Measurements from ENCODE around the gene ZNF248.

DNA sequence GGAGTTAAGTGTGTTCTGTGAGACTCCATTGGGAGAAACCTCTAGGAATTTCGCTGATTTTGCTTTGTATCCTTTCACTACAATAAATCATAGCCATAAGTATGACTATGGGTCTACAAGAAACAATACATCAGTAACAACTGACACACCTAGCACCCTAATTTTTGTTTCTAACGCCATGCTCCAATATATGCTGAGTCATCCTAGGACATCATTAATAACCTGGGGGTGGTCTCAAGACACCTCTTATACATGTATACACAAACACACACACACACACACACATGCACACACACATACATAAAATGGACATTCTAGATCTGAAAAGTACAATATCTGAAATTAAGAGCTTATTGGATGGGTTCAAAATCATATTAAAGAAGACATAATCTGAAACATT, 18.2 kb downstream of the ZNF248 start:
- TF ChIP-seq, protein P1, sequence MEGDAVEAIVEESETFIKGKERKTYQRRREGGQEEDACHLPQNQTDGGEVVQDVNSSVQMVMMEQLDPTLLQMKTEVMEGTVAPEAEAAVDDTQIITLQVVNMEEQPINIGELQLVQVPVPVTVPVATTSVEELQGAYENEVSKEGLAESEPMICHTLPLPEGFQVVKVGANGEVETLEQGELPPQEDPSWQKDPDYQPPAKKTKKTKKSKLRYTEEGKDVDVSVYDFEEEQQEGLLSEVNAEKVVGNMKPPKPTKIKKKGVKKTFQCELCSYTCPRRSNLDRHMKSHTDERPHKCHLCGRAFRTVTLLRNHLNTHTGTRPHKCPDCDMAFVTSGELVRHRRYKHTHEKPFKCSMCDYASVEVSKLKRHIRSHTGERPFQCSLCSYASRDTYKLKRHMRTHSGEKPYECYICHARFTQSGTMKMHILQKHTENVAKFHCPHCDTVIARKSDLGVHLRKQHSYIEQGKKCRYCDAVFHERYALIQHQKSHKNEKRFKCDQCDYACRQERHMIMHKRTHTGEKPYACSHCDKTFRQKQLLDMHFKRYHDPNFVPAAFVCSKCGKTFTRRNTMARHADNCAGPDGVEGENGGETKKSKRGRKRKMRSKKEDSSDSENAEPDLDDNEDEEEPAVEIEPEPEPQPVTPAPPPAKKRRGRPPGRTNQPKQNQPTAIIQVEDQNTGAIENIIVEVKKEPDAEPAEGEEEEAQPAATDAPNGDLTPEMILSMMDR (conservative IDR thresholded peaks at IDR 0.05 in 1 of 2, IDR thresholded peaks at IDR 0.05 in 1 of 2; ENCODE audit: low read depth in 1 of 2, low read length in 2 of 2): no peak
- TF ChIP-seq EZH2 (IDR thresholded peaks at IDR 0.05; ENCODE audit: low read length, missing control alignments): no peak
